Stimulated activated CD4-positive, alpha-beta T cell treated with anti-CD3 and anti-CD28 coated beads, TNF-alpha, amount 100 ng/mL, for 1 hour (primary cell): ENCODE measurements around the gene MYO1G.
A peak's percentile ranks its signal among the peaks of the same experiment; 100 is the strongest.
"Not testable (repeated sequence)": the region's sequence is repeated elsewhere in the genome, so short reads cannot be mapped to it uniquely, and the experiment has no call there.

ENCODE experiments used
- DNase-seq, 3 donors: peaks; one replicate each; pipeline ENCODE4 v3.0.0-alpha.2; 2020; ENCODE audit warnings: low read depth in 3 of 3, low spot score in 1 of 3

The MYO1G gene

GRCh38 chr7:44978511-44979366 lies at the start of gene MYO1G:
Gene MYO1G (minus strand): TSS chr7:44979015. CDS start chr7:44978961, 54 bp downstream.
- DNase-seq: peak; percentile 66 to 77 (median 66)

GRCh38 chr7:45028138-45028919 lies 49.5 kb upstream of the MYO1G start:
- DNase-seq: no peak

- DNase-seq: no peak
Observed at GRCh38 chr7:45027774-45028114, 48.9 kb upstream of the MYO1G start.

GRCh38 chr7:45026984-45027773 lies 48.4 kb upstream of the MYO1G start:
- DNase-seq: no peak

- DNase-seq: no peak
Observed at GRCh38 chr7:45026013-45026412, 47.2 kb upstream of the MYO1G start.

- not testable (repeated sequence) for DNase-seq
Observed at GRCh38 chr7:45025473-45025872, 46.7 kb upstream of the MYO1G start.

- DNase-seq: no peak
Observed at GRCh38 chr7:45024126-45024744, 45.4 kb upstream of the MYO1G start.

- DNase-seq: no peak
Observed at GRCh38 chr7:45021604-45022296, 42.9 kb upstream of the MYO1G start.

- DNase-seq: no peak
Observed at GRCh38 chr7:45020915-45021314, 42.1 kb upstream of the MYO1G start.

- DNase-seq: no peak
Observed at GRCh38 chr7:45017253-45017652, 38.4 kb upstream of the MYO1G start.

GRCh38 chr7:45015313-45015712 lies 36.5 kb upstream of the MYO1G start:
- DNase-seq: no peak

- DNase-seq: no peak
Observed at GRCh38 chr7:45013465-45013967, 34.7 kb upstream of the MYO1G start.

- DNase-seq: no peak
Observed at GRCh38 chr7:45007571-45008328, 28.9 kb upstream of the MYO1G start.

- DNase-seq: no peak
Observed at GRCh38 chr7:45007106-45007505, 28.3 kb upstream of the MYO1G start.

- DNase-seq: no peak
Observed at GRCh38 chr7:45003789-45004188, 25.0 kb upstream of the MYO1G start.

GRCh38 chr7:45001826-45002225 lies 23.0 kb upstream of the MYO1G start:
- no peak for DNase-seq

GRCh38 chr7:45001138-45001694 lies 22.4 kb upstream of the MYO1G start:
- DNase-seq: peak in 2 of 3 donors; percentile 30 to 51

- no peak for DNase-seq
Observed at GRCh38 chr7:45000093-45001032, 21.5 kb upstream of the MYO1G start, which contains the start of gene CCM2. Gene CCM2 (plus strand): TSS chr7:45000201. CDS start chr7:45000334, 133 bp downstream.
